Cardiac muscle cell (in vitro differentiated cells and primary cell): ENCODE data around the gene MFSD12. TPM values are rescaled to one million over a fixed set of nuclear protein-coding genes. Genes with fewer than 3 reads are reported as not detected.

ENCODE experiments used
- DNase-seq, 2 donors: peaks; one replicate each; pipeline versions ENCODE4 v3.0.0 to v3.0.0-alpha.2; 2010 to 2017; ENCODE audit warnings: low read depth in 1 of 2, low spot score in 1 of 2
- H3K27ac ChIP-seq: fragments of 200-600 bp; sonication (generic); 2 replicates; pipeline ENCODE4 v1.5.1; 2016
- H3K27me3 ChIP-seq: fragments of 200-600 bp; sonication (generic); 2 replicates; pipeline ENCODE4 v1.6.0; 2016; ENCODE audit warnings: control low read depth
- H3K36me3 ChIP-seq: fragments of 200-600 bp; sonication (generic); 2 replicates; pipeline ENCODE4 v1.5.1; 2016; ENCODE audit warnings: control low read depth
- H3K4me1 ChIP-seq: fragments of 200-600 bp; sonication (generic); 2 replicates; pipeline ENCODE4 v1.8.1; 2017; ENCODE audit warnings: low read depth, mild to moderate bottlenecking, mixed run types
- H3K4me3 ChIP-seq: fragments of 200-600 bp; sonication (generic); 2 replicates; pipeline ENCODE4 v1.5.1; 2016; ENCODE audit warnings: mild to moderate bottlenecking
- H3K9me3 ChIP-seq: fragments of 200-600 bp; sonication (generic); 2 replicates; pipeline ENCODE4 v1.5.1; 2017; ENCODE audit warnings: low read depth, mild to moderate bottlenecking, control low read depth
- polyA plus RNA-seq: library from polyadenylated mRNA; unstranded; fragments of >200 nt; fragmentation: Nextera tagmentation; extraction: Ambion mirVana; gene quantifications from 2 replicates; pipeline ENCODE4 v1.2.1, GENCODE V29; 2016
- total RNA-seq: library from RNA; depleted of rRNA; stranded (reverse); fragments of >200 nt; gene quantifications from 2 replicates; pipeline ENCODE4 v1.2.3, GENCODE V29; 2016
- TF ChIP-seq, protein P1 (sequence below): IDR thresholded peaks from 2 replicates; pipeline ENCODE4 v1.5.1; 2012; ENCODE audit warnings: low read depth, mild to moderate bottlenecking, low read length

Gene MFSD12
- total and polyA plus RNA-seq, 2 experiments from 2014 or later = 71.8 to 89.0 TPM

DNA sequence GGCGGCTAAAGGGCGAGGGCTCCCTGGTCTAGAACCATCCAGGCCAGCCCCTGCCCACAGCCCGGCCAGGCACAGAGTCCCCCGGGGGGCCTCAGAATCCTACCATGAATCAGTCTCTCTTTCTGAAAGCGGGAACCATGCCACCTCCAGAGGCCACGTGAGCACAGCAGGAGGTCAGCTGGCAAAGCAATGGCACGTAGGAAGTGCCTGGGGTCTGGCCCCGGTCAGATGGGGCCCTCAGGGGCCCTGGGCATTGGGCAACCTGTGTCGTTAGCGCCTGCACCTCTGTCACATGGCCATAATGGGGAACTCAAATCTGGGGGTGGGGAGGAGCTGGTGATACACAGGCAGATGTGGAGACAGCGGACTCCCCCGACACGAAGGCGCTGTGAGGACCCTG is 8.8 kb downstream of the MFSD12 start:
- Histone ChIP-seq H3K36me3 (no peaks in the 10 kb centered on the region), H3K9me3 (no peaks in the 10 kb centered on the region), H3K27ac (no peak overlapping the region), H3K4me1 (no peaks in the 10 kb centered on the region), H3K4me3 (no peak overlapping the region), H3K27me3 (no peaks in the 10 kb centered on the region)
- DNase-seq = no peak
- TF ChIP-seq, protein P1, sequence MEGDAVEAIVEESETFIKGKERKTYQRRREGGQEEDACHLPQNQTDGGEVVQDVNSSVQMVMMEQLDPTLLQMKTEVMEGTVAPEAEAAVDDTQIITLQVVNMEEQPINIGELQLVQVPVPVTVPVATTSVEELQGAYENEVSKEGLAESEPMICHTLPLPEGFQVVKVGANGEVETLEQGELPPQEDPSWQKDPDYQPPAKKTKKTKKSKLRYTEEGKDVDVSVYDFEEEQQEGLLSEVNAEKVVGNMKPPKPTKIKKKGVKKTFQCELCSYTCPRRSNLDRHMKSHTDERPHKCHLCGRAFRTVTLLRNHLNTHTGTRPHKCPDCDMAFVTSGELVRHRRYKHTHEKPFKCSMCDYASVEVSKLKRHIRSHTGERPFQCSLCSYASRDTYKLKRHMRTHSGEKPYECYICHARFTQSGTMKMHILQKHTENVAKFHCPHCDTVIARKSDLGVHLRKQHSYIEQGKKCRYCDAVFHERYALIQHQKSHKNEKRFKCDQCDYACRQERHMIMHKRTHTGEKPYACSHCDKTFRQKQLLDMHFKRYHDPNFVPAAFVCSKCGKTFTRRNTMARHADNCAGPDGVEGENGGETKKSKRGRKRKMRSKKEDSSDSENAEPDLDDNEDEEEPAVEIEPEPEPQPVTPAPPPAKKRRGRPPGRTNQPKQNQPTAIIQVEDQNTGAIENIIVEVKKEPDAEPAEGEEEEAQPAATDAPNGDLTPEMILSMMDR = no peak

DNA sequence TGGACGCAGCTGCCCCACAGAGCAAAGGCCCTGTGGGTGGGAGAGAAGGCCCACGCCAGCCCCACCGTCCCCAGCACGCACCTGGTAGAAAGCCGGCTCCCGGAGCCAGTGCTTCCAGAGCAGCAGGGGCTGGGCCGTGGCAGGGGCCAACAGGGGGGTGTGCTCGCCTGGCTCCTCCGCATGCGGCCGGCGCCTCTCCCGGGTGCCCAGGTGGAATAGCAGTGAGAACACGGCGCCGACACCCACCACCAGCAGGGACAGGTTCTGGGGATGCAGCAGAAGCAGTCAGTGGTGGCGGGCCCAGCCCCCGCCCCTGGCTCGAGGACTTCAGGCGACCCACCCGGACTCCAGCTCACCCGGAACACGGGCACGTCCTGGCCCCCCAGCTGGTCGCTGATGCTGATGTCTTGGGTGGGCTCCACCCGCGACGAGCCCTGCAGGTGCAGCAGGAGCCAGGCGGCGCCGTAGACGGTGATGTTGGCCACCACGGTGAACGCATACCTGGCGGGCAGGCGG is 9.6 kb downstream of the MFSD12 start:
- no peaks in the 10 kb centered on the region for H3K27me3 ChIP-seq
- TF ChIP-seq, protein P1 = no peak

DNA sequence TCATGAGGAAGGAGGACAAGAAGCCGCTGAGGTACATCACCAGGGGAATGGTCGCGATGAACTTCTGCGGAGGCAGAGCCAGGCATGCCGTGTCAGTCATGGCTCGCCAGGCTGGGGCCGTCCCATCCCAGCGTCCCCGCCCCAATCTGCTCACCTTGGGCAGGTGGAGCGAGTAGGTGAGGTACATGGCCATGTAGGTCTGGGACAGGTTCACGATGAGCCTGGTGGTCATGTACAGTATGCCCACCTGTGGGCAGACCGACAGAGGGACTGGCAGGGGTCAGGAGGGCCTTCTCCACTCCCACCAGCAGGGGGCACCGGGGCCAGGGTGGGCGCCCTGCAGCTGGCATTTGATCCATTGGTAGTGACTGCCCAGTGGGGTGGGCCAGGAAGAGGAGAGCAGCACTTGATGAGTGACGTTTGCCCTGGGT is 10.1 kb downstream of the MFSD12 start:
- no peak for DNase-seq
- Histone ChIP-seq H3K36me3 (no peaks in the 10 kb centered on the region), H3K27me3 (no peaks in the 10 kb centered on the region), H3K4me3 (no peak overlapping the region), H3K9me3 (no peaks in the 10 kb centered on the region), H3K4me1 (no peaks in the 10 kb centered on the region), H3K27ac (no peak overlapping the region)
- TF ChIP-seq, protein P1 = peak; percentile 59

More for the DNA sequence above, 9.6 kb downstream of the MFSD12 start:
- H3K4me3 ChIP-seq = no peak overlapping the region
- no peaks in the 10 kb centered on the region for H3K9me3 ChIP-seq
- DNase-seq = no peak
- H3K4me1 ChIP-seq = no peaks in the 10 kb centered on the region
- H3K36me3 ChIP-seq = no peaks in the 10 kb centered on the region
- no peak overlapping the region for H3K27ac ChIP-seq

DNA sequence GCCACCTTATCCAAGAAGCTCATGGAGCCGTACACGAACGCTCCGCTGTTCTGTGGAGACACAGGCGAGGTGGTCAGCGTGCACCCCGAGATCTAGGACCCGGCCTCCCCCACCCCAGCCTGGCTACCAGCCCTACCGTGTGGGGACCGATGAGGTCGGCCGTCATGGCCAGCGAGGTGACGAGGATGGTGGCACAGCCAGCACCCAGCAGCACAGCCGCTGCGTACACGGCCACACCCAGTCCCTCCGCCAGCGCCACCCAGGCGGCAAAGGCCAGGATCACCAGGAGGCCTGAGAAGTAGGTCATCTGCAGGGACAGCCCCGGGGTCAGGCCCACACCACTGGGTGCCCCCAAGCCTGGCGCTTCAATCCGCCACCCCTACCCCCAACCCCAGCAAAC is 11.3 kb downstream of the MFSD12 start:
- H3K27ac ChIP-seq = no peak overlapping the region
- no peaks in the 10 kb centered on the region for H3K27me3 ChIP-seq
- no peaks in the 10 kb centered on the region for H3K4me1 ChIP-seq
- TF ChIP-seq, protein P1 = no peak
- H3K9me3 ChIP-seq = no peaks in the 10 kb centered on the region
- no peak for DNase-seq
- H3K4me3 ChIP-seq = no peak overlapping the region
- H3K36me3 ChIP-seq = no peaks in the 10 kb centered on the region

DNA sequence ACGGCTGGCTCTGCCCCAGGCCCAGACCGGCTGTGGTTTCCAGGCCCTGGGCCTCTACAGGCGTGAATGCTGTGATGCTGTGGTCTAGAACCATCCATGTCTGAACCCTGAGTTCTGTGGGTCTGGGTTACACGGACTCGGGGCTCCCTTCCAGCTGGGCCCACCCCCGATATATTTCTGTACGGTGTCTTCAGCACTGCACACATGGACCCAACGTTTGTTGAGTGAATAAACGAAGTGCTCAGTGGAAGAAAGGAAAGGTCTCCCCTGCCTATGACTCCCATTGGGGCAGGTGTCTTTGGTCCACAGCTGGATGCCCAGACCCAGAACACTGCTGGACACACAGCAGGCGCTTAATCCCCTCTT is 11.7 kb downstream of the MFSD12 start:
- Histone ChIP-seq H3K36me3 (no peaks in the 10 kb centered on the region), H3K27ac (no peak overlapping the region), H3K4me1 (no peaks in the 10 kb centered on the region), H3K27me3 (no peaks in the 10 kb centered on the region), H3K9me3 (no peaks in the 10 kb centered on the region), H3K4me3 (no peak overlapping the region)
- no peak for DNase-seq
- TF ChIP-seq, protein P1 = no peak
